ENCODE results near the gene ARHGAP10.

DNA sequence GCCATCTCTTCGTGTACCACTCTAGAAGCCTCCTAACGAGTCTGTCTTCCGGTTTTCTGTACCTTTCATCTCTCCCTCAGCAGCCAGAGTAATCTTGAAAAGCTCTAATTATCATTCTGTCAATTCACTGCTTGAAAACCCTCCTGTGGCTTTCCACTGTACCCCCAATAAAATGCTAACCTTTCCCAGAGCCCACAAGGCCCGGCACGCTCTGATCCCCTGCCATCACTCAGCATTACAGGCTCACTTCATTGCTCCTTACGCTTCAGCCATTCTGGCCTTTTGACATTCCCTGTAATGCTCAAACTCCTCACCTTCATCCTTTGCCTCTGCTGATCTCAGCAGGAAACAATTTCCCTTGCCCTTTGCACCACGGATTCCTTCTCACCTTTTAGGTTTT, 112.9 kb downstream of the ARHGAP10 start:
- TF ChIP-seq, protein P1, sequence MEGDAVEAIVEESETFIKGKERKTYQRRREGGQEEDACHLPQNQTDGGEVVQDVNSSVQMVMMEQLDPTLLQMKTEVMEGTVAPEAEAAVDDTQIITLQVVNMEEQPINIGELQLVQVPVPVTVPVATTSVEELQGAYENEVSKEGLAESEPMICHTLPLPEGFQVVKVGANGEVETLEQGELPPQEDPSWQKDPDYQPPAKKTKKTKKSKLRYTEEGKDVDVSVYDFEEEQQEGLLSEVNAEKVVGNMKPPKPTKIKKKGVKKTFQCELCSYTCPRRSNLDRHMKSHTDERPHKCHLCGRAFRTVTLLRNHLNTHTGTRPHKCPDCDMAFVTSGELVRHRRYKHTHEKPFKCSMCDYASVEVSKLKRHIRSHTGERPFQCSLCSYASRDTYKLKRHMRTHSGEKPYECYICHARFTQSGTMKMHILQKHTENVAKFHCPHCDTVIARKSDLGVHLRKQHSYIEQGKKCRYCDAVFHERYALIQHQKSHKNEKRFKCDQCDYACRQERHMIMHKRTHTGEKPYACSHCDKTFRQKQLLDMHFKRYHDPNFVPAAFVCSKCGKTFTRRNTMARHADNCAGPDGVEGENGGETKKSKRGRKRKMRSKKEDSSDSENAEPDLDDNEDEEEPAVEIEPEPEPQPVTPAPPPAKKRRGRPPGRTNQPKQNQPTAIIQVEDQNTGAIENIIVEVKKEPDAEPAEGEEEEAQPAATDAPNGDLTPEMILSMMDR (IDR thresholded peaks at IDR 0.05; ENCODE audit: insufficient read depth, low read depth, low read length): no peak
- no peak for TF ChIP-seq EZH2 (IDR thresholded peaks at IDR 0.05; ENCODE audit: insufficient read depth, low read length)

Measured in astrocyte (in vitro differentiated cells and primary cell).